GM12892 (cell line): Measurements from ENCODE around the gene GP1BB.

Source experiments
- POLR2A ChIP-seq: IDR thresholded peaks from 2 replicates; pipeline ENCODE4 v1.6.1; 2011; ENCODE audit warnings: low read depth, low read length, control low read depth
- POLR2AphosphoS5 ChIP-seq: IDR thresholded peaks from 2 replicates; pipeline ENCODE4 v1.6.1; 2011; ENCODE audit warnings: low read depth, low read length, control low read depth
- TAF1 ChIP-seq: IDR thresholded peaks from 2 replicates; pipeline ENCODE4 v1.6.1; 2011; ENCODE audit warnings: low read depth, mild to moderate bottlenecking, control low read depth, low read length, borderline replicate concordance

GRCh38 chr22:19743651-19744050 is 20.3 kb downstream of the GP1BB start:
- no peak for TF ChIP-seq POLR2AphosphoS5
- no peak for TF ChIP-seq POLR2A
- no peak for TF ChIP-seq TAF1
